ENCODE measurements around the gene KCTD16. TPM values are rescaled to one million over a fixed set of nuclear protein-coding genes. Genes with fewer than 3 reads are reported as not detected.

The KCTD16 gene
- total RNA-seq, 4 donors from 2014 or later = under 0.01 to 1.7 (median 0.18) TPM

GRCh38 chr5:144298658-144299057 lies 128.0 kb downstream of the KCTD16 start:
- H3K27me3 ChIP-seq = no peaks in the 10 kb centered on the region
- H3K9me3 ChIP-seq = no peaks in the 10 kb centered on the region
- H3K4me1 ChIP-seq = no peaks in the 10 kb centered on the region
- H3K36me3 ChIP-seq = no peaks in the 10 kb centered on the region
- H3K27ac ChIP-seq = no peak overlapping the region
- DNase-seq = no peak
- TF ChIP-seq POLR2A (IDR thresholded peaks at IDR 0.05) = no peak
- no peak for TF ChIP-seq CTCF (IDR thresholded peaks at IDR 0.05)
- H3K4me3 ChIP-seq = no peak overlapping the region

GRCh38 chr5:144304688-144305087 lies 134.0 kb downstream of the KCTD16 start:
- Histone ChIP-seq H3K27me3 (no peaks in the 10 kb centered on the region), H3K36me3 (no peaks in the 10 kb centered on the region), H3K4me3 (no peak overlapping the region), H3K9me3 (no peaks in the 10 kb centered on the region), H3K4me1 (peaks cover 0 to 7% (median 0%) of the 10 kb centered on the region in 4 donors), H3K27ac (no peak overlapping the region)
- no peak for TF ChIP-seq CTCF (IDR thresholded peaks at IDR 0.05)
- TF ChIP-seq POLR2A (IDR thresholded peaks at IDR 0.05) = no peak
- no peak for DNase-seq

- no peaks in the 10 kb centered on the region for H3K36me3 ChIP-seq
- peaks cover 0 to 7% (median 0%) of the 10 kb centered on the region in 4 donors for H3K4me1 ChIP-seq
- peak overlapping the region in 2 of 4 donors; percentile 9 to 41 for H3K27ac ChIP-seq
- H3K27me3 ChIP-seq = no peaks in the 10 kb centered on the region
- no peaks in the 10 kb centered on the region for H3K9me3 ChIP-seq
- TF ChIP-seq CTCF (IDR thresholded peaks at IDR 0.05) (no peak), POLR2A (IDR thresholded peaks at IDR 0.05) (no peak)
- no peak overlapping the region for H3K4me3 ChIP-seq
- DNase-seq = peak in 2 of 3 donors; percentile 58 to 79
Measured at GRCh38 chr5:144307736-144308135, 137.1 kb downstream of the KCTD16 start.

- Histone ChIP-seq H3K9me3 (no peaks in the 10 kb centered on the region), H3K36me3 (no peaks in the 10 kb centered on the region), H3K4me3 (no peak overlapping the region), H3K27me3 (no peaks in the 10 kb centered on the region), H3K27ac (peak overlapping the region in 2 of 4 donors; percentile 9 to 41), H3K4me1 (peaks cover 0 to 7% (median 0%) of the 10 kb centered on the region in 4 donors)
- TF ChIP-seq CTCF (IDR thresholded peaks at IDR 0.05) (no peak), POLR2A (IDR thresholded peaks at IDR 0.05) (no peak)
- no peak for DNase-seq
Measured at GRCh38 chr5:144308174-144308573, 137.5 kb downstream of the KCTD16 start.

- Histone ChIP-seq H3K9me3 (no peaks in the 10 kb centered on the region), H3K27me3 (no peaks in the 10 kb centered on the region), H3K4me3 (no peak overlapping the region), H3K27ac (peak overlapping the region in 1 of 4 donors; percentile 41), H3K4me1 (peaks cover 0 to 7% (median 0%) of the 10 kb centered on the region in 4 donors), H3K36me3 (no peaks in the 10 kb centered on the region)
- no peak for DNase-seq
- no peak for TF ChIP-seq POLR2A (IDR thresholded peaks at IDR 0.05)
- no peak for TF ChIP-seq CTCF (IDR thresholded peaks at IDR 0.05)
Measured at GRCh38 chr5:144308906-144309670, 138.4 kb downstream of the KCTD16 start.

Data from Peyer's patch (tissue), 4 donors.